Left lung (tissue), 10 donors: ENCODE data around the gene PRPF19. TPM values are rescaled to one million over a fixed set of nuclear protein-coding genes. Genes with fewer than 3 reads are reported as not detected.

Experiments
- ATAC-seq: fragments of 200-7000 bp; cut with Tn5 transposase; one replicate; pipeline ENCODE4 v1.9.1; 2020; ENCODE audit warnings: moderate library complexity
- DNase-seq, 4 donors: peaks; one replicate each; pipeline ENCODE4 v3.0.0-alpha.2; 2013 to 2020
- H3K27ac ChIP-seq, 2 donors: fragments of 200-600 bp; sonication (generic) in 1 of 2; one replicate each; pipeline versions ENCODE4 v1.5.0 to v1.8.0; 2020 to 2021
- H3K27me3 ChIP-seq, 2 donors: fragments of 200-600 bp; sonication (generic) in 1 of 2; one replicate each; pipeline versions ENCODE4 v1.5.0 to v1.8.0; 2020 to 2021
- H3K36me3 ChIP-seq, 2 donors: fragments of 200-600 bp; sonication (generic) in 1 of 2; one replicate each; pipeline versions ENCODE4 v1.5.0 to v1.8.0; 2020 to 2021
- H3K4me1 ChIP-seq, 2 donors: fragments of 200-600 bp; one replicate each; pipeline ENCODE4 v1.8.0; 2021
- H3K4me3 ChIP-seq, 2 donors: fragments of 200-600 bp; sonication (generic) in 1 of 2; one replicate each; pipeline versions ENCODE4 v1.5.0 to v1.8.0; 2020 to 2021; ENCODE audit warnings: mild to moderate bottlenecking in 1 of 2
- H3K9me3 ChIP-seq, 2 donors: fragments of 200-600 bp; sonication (generic) in 1 of 2; one replicate each; pipeline versions ENCODE4 v1.5.0 to v1.8.0; 2020 to 2021
- intact Hi-C, 2 donors: fragments of 100-400 bp; cut with DNase I; formaldehyde crosslinking; loops; one replicate each; pipeline versions ENCODE4 v1.11.2 to v1.14.2; 2022
- polyA plus RNA-seq, 6 donors: library from polyadenylated mRNA; unstranded; fragments of 120-200 nt; gene quantifications; one replicate each; pipeline ENCODE4 v1.2.1, GENCODE V29; 2013; ENCODE audit not compliant: insufficient read length in 6 of 6
- total RNA-seq, 2 donors: library from RNA; stranded (reverse); fragmentation: NEBNext Ultra II Directional; extraction: Animal tissue kit (Norgen Biotek cat#: 25700); gene quantifications; one replicate each; pipeline ENCODE4 v1.2.1, GENCODE V29; 2021
- TF ChIP-seq, protein P1 (sequence below), 2 donors: fragments of 200-600 bp; sonication (generic) in 1 of 2; IDR thresholded peaks; one replicate each; pipeline versions ENCODE4 v1.5.0 to v1.8.0; 2021; ENCODE audit warnings: antibody characterized with exemption in 2 of 2
- donor health status: DM: no; HTN: yes; CAD: no.
- donor health status: DM: no; HTN: no; CAD: no.

PRPF19 gene
- total and polyA plus RNA-seq, 8 donors: 49.1 to 144 (median 117) TPM

DNA sequence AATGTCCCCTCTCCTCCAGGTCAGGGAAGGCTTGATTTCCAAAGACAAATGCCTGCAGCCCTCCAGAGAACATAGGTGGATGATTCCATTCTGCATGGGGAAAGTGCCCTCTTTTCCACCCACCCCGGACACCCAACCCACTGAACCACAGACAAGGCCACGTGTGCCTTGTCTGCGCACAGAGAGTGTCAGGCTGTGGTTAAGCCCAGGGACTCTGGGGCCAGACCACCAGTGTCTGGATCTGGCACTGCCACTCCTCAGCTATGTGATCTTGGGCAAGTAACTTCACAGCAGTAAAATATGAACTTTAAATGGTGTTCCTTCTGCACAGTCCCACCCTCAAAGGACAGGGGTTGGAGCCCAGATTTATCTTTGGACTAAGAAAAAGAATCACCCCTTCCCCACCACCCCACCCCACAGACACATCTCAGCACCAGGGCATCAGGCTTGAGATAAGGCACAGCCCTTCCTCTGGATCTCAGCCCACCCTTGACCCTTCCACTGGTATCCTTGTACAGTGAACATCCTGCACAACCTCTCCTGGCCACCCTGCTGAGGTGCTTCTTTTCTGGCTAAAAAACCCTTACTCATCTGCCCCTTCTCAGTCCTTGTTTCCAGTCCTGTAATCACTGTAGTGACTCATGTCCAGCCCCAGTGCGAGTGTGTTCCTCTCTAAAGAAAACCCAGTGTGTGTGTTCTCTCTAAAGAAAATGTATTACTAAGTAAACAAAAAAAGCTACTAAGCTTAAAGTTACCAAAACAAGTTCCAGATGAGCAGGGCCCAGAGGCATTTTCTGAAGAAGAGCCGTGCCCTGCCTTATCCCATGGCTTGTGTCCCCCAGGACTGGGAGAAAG is 48.8 kb downstream of the PRPF19 start:
- ATAC-seq (no peak), DNase-seq (peak in 1 of 4 donors; percentile 0)
- intact Hi-C loops: no loop called here
- H3K27me3 ChIP-seq: peaks cover 0 to 11% of the 10 kb centered on the region in 2 donors
- TF ChIP-seq, protein P1, sequence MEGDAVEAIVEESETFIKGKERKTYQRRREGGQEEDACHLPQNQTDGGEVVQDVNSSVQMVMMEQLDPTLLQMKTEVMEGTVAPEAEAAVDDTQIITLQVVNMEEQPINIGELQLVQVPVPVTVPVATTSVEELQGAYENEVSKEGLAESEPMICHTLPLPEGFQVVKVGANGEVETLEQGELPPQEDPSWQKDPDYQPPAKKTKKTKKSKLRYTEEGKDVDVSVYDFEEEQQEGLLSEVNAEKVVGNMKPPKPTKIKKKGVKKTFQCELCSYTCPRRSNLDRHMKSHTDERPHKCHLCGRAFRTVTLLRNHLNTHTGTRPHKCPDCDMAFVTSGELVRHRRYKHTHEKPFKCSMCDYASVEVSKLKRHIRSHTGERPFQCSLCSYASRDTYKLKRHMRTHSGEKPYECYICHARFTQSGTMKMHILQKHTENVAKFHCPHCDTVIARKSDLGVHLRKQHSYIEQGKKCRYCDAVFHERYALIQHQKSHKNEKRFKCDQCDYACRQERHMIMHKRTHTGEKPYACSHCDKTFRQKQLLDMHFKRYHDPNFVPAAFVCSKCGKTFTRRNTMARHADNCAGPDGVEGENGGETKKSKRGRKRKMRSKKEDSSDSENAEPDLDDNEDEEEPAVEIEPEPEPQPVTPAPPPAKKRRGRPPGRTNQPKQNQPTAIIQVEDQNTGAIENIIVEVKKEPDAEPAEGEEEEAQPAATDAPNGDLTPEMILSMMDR (IDR thresholded peaks at IDR 0.05): no peak
- H3K9me3 ChIP-seq: no peaks in the 10 kb centered on the region
- H3K4me3 ChIP-seq: no peak overlapping the region
- peaks cover 0 to 10% of the 10 kb centered on the region in 2 donors for H3K36me3 ChIP-seq
- no peaks in the 10 kb centered on the region for H3K4me1 ChIP-seq
- H3K27ac ChIP-seq: no peak overlapping the region

DNA sequence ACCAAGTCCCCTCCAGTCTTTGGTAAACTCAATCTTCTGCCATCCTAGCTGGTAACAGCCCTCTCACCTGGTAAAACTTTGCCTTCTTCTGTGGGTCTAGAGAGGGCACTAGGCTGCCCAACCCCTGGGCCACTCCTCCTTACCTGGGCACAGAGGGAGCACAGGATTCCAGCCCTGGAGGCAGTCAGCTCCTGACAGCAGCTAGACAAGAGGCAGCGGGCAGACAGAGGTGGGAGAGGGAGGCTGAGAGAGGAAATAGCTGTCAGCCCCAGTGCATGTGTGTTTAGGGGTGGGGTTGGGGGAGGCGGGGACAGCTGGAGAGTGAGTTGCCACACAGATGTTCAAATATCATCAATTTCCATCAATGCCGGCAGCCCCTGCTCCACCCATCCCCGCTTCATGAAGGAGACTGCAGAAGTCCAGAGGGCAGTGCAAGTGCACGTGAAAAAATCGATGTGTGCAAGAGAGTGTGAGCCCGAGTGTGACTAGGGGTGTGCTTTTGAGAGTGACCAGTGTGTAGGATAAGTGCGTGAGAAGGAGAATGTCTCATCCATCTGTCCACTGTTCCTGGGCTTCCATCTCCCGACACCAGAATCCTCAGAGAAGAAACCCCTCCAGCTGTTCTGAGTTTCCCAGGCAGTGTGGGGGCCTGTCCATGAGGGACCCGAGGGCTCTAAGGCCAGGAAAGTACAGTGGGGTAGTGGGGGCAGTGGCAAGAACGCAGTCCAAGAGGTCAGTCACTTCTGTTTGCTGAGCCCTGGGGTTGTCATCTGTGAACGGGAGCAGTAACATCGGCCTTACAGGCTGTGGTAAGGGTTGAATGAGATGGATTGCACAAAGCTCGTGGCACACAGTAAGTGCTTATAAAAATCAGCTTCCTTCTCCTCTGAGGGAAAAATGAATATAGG is 50.4 kb downstream of the PRPF19 start, which contains the start of gene PTGDR2:
Gene PTGDR2, minus strand, starts transcription at position 225 of the 908 bp plus-strand sequence. CDS start 2,228 bp downstream, outside the sequence.
- ATAC-seq (no peak), DNase-seq (no peak)
- TF ChIP-seq, protein P1 (IDR thresholded peaks at IDR 0.05): no peak
- H3K4me3 ChIP-seq: no peak within 1 kb of the TSS
- intact Hi-C loops: no loop called here
- H3K9me3 ChIP-seq: no peaks in the 10 kb centered on the region
- H3K4me1 ChIP-seq: no peaks in the 10 kb centered on the region
- H3K27ac ChIP-seq: no peak within 1 kb of the TSS
- H3K36me3 ChIP-seq: peaks cover 0 to 26% of the 10 kb centered on the region in 2 donors
- H3K27me3 ChIP-seq: peaks cover 0 to 11% of the 10 kb centered on the region in 2 donors

DNA sequence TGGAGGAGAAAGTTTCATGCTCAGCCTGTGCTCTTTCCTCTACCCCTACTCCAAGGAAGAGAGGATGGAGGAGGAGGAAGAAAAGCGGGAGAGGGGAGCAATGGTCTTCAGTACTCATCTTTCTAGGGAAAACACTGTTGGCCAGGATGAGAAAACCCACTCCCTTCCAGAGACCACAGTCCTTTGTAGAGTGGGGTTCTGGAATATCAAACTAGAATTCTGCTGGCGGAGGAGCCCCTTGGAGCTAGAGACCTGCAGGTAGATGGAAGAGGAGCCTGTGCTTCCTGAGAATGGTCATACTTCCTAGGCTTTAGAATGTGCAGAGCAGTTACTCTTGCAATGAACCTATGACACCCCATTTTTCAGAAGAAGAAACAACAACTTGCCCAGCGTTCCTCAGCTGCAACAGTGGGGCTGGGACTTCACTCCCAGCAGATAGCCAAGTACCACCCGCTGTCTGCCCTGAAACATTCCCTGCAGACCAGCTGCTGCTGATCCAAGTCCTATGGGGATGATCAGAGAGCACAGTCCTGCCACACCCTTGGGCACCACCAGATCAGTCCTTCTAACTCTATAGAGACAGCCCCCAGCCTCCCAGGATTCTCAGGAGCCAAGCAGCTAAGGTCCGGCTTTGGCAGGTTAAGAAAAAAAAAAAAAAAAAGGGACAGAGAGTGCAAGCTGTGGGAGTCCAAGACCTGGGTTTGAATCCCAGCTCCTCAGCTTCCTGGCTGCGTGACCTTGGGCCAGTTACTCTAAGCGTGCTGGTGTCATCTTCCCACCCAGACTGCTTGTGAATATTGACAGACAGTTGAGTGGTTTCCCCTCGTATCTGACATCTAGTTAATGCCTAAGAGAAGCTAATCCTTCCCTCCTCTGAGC is 51.3 kb downstream of the PRPF19 start:
- TF ChIP-seq, protein P1 (IDR thresholded peaks at IDR 0.05): no peak
- Histone ChIP-seq H3K9me3 (no peaks in the 10 kb centered on the region), H3K36me3 (peaks cover 0 to 35% of the 10 kb centered on the region in 2 donors), H3K27ac (no peak overlapping the region), H3K4me3 (no peak overlapping the region), H3K4me1 (no peaks in the 10 kb centered on the region), H3K27me3 (peaks cover 0 to 11% of the 10 kb centered on the region in 2 donors)
- DNase-seq: no peak
- no peak for ATAC-seq
- intact Hi-C loops: no loop called here

DNA sequence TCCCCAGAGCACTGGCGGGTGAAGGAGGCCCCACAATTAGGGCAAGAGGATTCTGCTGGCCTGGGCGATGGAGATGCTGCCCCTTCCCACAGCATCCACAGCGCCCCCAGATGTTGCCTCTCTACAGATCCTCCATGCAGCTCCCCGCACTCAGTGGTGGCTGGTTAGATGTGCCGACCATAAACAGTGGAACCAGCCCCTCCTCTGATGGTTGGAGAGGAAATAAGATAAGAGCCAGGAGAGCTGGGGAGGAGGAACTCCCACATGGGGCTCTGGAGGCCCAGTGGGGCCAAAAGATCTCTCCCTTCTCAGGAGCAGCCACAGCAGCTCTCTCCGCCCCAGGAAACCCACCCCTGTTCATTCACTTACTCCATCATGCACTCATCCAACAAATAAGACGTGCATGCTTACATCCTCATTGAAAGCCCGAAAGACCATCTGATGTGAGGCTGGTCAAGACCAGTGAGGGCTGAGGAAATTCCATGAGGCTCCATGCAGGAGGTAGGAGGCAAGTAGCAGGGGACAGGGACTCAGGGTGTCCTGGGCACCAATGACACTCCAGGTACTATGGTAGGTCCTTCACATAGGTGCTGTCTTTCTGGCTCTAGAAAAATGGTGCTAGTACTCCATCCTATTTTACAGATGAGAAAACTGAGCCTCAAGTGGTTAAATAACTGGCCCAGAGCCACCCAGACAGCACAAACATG is 52.1 kb downstream of the PRPF19 start:
- H3K4me1 ChIP-seq: no peaks in the 10 kb centered on the region
- TF ChIP-seq, protein P1 (IDR thresholded peaks at IDR 0.05): no peak
- H3K9me3 ChIP-seq: no peaks in the 10 kb centered on the region
- intact Hi-C loops: no loop called here
- no peak overlapping the region for H3K4me3 ChIP-seq
- peaks cover 0 to 43% of the 10 kb centered on the region in 2 donors for H3K36me3 ChIP-seq
- no peak overlapping the region for H3K27ac ChIP-seq
- peaks cover 0 to 11% of the 10 kb centered on the region in 2 donors for H3K27me3 ChIP-seq
- no peak for ATAC-seq
- DNase-seq: no peak
